Mammary microvascular endothelial cell (primary cell): ENCODE measurements around the gene STAT6. TPM values are rescaled to one million over a fixed set of nuclear protein-coding genes. Genes with fewer than 3 reads are reported as not detected.

ENCODE experiments used
- total RNA-seq: library from RNA; depleted of rRNA; stranded (reverse); fragments of >200 nt; gene quantifications from 2 replicates; pipeline ENCODE4 v1.2.3, GENCODE V29; 2015

Gene STAT6
- total RNA-seq = 70.9 and 79.9 TPM in 2 replicates

DNA sequence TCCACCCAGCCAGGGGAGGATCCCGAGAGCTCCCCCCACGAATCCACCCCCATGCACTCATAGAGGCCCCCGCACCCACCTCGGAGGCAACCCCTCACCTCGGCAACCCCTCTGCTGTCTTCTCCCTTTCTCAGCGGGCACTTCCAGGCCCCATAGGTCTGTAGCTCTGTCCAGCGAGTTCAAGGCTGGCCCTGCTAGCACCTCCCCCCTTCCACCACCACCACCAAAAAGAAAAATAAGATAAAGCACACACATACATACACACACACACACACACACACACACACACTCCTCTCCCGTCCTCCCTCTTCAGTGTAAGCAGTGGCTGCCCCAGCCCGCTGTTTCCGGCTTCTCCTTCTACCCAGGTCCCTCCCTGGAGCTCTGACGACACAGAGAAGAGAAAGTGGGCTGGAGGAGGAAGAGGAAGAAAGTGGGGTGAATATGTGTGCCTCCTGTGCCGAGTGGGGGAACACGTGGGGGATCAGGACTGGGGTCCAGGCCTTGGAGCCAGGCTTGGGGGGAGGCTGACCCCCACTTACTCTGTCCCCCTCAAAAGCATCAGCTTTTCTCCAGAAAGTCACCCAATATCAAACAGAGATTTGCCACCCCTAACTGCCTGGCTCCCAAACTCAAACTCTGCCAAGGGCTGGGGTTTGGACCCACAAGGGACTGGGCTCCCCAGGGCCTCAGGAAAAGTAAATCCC, at the start of gene STAT6:
Gene STAT6 (minus strand): TSS at position 332 of the 704 bp plus-strand sequence. CDS start 3,084 bp downstream, outside the sequence.

GRCh38 chr12:57146961-57147944, 36.1 kb upstream of the STAT6 start, which contains the start of gene LRP1-AS:
Gene LRP1-AS (minus strand): TSS chr12:57147619.

GRCh38 chr12:57127726-57128518, 16.8 kb upstream of the STAT6 start, which contains the start of gene LRP1:
Gene LRP1 (plus strand): TSS chr12:57128483. CDS start chr12:57128965, 482 bp downstream.

GRCh38 chr12:57088354-57089270, 22.6 kb downstream of the STAT6 start, which contains the start of gene NAB2:
Gene NAB2 (plus strand): TSS chr12:57089114. CDS start chr12:57089272, 158 bp downstream.

DNA sequence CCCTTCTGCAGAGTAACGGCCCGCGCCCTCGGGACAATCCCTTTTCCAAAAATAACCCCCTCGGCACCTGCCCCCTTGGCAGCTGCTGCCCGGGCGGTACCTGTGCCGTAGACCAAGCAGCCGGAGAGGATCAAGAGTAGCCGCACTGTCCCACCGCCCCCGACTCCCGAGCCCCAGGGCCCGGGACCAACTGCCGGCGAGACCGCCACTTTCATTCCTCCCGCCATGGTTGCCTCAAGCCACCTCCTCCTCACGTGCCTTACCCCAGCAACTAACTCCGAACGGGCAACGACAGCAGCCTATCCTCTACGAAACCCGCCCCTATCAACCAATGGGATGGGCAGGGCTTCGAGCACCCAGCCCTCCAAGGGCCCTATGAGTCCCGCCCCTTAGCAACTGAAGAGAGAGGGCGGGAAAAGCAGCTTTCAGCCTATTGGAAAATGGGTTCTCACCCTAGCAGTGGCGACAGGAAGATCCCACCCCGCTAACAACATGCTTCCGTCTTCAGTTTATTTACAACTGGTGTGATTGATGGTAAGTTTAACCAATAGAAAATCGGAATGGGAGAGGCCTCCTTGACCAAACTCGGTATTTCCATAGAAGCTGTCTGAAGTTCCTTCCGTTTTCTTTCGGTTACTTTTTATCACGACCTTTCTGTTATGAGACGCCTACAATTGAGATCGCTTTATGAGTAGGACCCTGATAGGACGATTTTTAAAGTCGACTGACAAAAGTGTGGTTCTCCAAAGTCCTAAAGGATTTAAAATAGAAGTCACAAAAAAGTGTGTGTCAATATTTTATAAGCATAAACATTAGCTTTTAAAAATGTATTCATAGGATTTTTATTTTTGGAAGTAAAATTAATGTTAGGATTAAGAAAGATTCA, 32.4 kb downstream of the STAT6 start, which contains the start of gene NEMP1:
Gene NEMP1 (minus strand): TSS at position 273 of the 886 bp plus-strand sequence. CDS start 46 bp downstream, at position 227.

GRCh38 chr12:57049890-57050289, 61.3 kb downstream of the STAT6 start, which contains the start of gene MYO1A:
Gene MYO1A (minus strand): TSS chr12:57050129. CDS start chr12:57048323, 1,806 bp downstream.

Other genes starting within 250 kb of the STAT6 start
- not detected in 2 replicates for gene SDR9C7, start 177.0 kb downstream of the STAT6 start, total RNA-seq
- not detected in 2 replicates for gene RDH16, start 153.8 kb downstream of the STAT6 start, total RNA-seq
- gene ZBTB39, start 104.8 kb downstream of the STAT6 start, total RNA-seq = 3.6 and 3.9 TPM in 2 replicates
- not detected in 2 replicates for gene TAC3, start 94.8 kb downstream of the STAT6 start, total RNA-seq
- not detected in 2 replicates for gene MYO1A, start 61.2 kb downstream of the STAT6 start, total RNA-seq
- gene NEMP1, start 32.6 kb downstream of the STAT6 start, total RNA-seq = 10.5 and 11.4 TPM in 2 replicates
- gene NAB2, start 22.2 kb downstream of the STAT6 start, total RNA-seq = 15.3 and 16.1 TPM in 2 replicates
- 0.40 and 0.54 TPM in 2 replicates for gene LRP1, start 17.1 kb upstream of the STAT6 start, total RNA-seq
- gene LRP1-AS, start 36.3 kb upstream of the STAT6 start, total RNA-seq = not detected in 2 replicates
- not detected in 2 replicates for gene NXPH4, start 105.4 kb upstream of the STAT6 start, total RNA-seq
- gene SHMT2, start 118.3 kb upstream of the STAT6 start, total RNA-seq = 113 and 130 TPM in 2 replicates
- not detected in 2 replicates for gene STAC3, start 139.8 kb upstream of the STAT6 start, total RNA-seq